ENCODE measurements around the gene LRMDA.

LRMDA gene

GRCh38 chr10:76040107-76040829 lies 608.8 kb downstream of the LRMDA start:
- Histone ChIP-seq H3K27me3 (ENCODE audit: control insufficient read depth, insufficient read depth, low read length) (no peaks in the 10 kb centered on the region), H3K4me1 (ENCODE audit: control insufficient read depth, insufficient read depth, low read length) (no peaks in the 10 kb centered on the region), H3K4me3 (ENCODE audit: low read length) (no peak overlapping the region), H3K36me3 (ENCODE audit: control insufficient read depth, insufficient read depth, low read length) (no peaks in the 10 kb centered on the region), H3K27ac (ENCODE audit: low read length) (no peak overlapping the region), H3K9me3 (ENCODE audit: control insufficient read depth, insufficient read depth, low read length) (no peaks in the 10 kb centered on the region)
- WGBS (ENCODE audit: insufficient coverage, insufficient read length) = no CpG with 5 or more reads among the region's 6 CpGs
- peak; percentile 25 for DNase-seq (ENCODE audit: low read depth, low spot score)

GRCh38 chr10:76040830-76041220 lies 609.4 kb downstream of the LRMDA start:
- WGBS (ENCODE audit: insufficient coverage, insufficient read length) = no CpG with 5 or more reads among the region's 6 CpGs
- no peak for DNase-seq (ENCODE audit: low read depth, low spot score)
- no peaks in the 10 kb centered on the region for H3K27me3 ChIP-seq (ENCODE audit: control insufficient read depth, insufficient read depth, low read length)
- H3K4me1 ChIP-seq (ENCODE audit: control insufficient read depth, insufficient read depth, low read length) = no peaks in the 10 kb centered on the region
- H3K9me3 ChIP-seq (ENCODE audit: control insufficient read depth, insufficient read depth, low read length) = no peaks in the 10 kb centered on the region
- H3K27ac ChIP-seq (ENCODE audit: low read length) = no peak overlapping the region
- no peak overlapping the region for H3K4me3 ChIP-seq (ENCODE audit: low read length)
- H3K36me3 ChIP-seq (ENCODE audit: control insufficient read depth, insufficient read depth, low read length) = no peaks in the 10 kb centered on the region

GRCh38 chr10:76041551-76041950 lies 610.1 kb downstream of the LRMDA start:
- Histone ChIP-seq H3K4me1 (ENCODE audit: control insufficient read depth, insufficient read depth, low read length) (no peaks in the 10 kb centered on the region), H3K9me3 (ENCODE audit: control insufficient read depth, insufficient read depth, low read length) (no peaks in the 10 kb centered on the region), H3K27ac (ENCODE audit: low read length) (no peak overlapping the region), H3K4me3 (ENCODE audit: low read length) (no peak overlapping the region), H3K27me3 (ENCODE audit: control insufficient read depth, insufficient read depth, low read length) (no peaks in the 10 kb centered on the region), H3K36me3 (ENCODE audit: control insufficient read depth, insufficient read depth, low read length) (no peaks in the 10 kb centered on the region)
- DNase-seq (ENCODE audit: low read depth, low spot score) = no peak
- WGBS (ENCODE audit: insufficient coverage, insufficient read length) = no CpG with 5 or more reads among the region's 5 CpGs

- H3K9me3 ChIP-seq (ENCODE audit: control insufficient read depth, insufficient read depth, low read length) = peaks cover 2% of the 10 kb centered on the region; the same call in 1 of the 2 replicates
- H3K27me3 ChIP-seq (ENCODE audit: control insufficient read depth, insufficient read depth, low read length) = no peaks in the 10 kb centered on the region
- WGBS (ENCODE audit: insufficient coverage, insufficient read length) = no CpG with 5 or more reads among the region's 2 CpGs
- no peak overlapping the region for H3K4me3 ChIP-seq (ENCODE audit: low read length)
- no peak overlapping the region for H3K27ac ChIP-seq (ENCODE audit: low read length)
- no peaks in the 10 kb centered on the region for H3K4me1 ChIP-seq (ENCODE audit: control insufficient read depth, insufficient read depth, low read length)
- H3K36me3 ChIP-seq (ENCODE audit: control insufficient read depth, insufficient read depth, low read length) = no peaks in the 10 kb centered on the region
- no peak for DNase-seq (ENCODE audit: low read depth, low spot score)
These were observed 611.8 kb downstream of the LRMDA start for GRCh38 chr10:76043261-76043660.

GRCh38 chr10:76044751-76045150 lies 613.3 kb downstream of the LRMDA start:
- no peaks in the 10 kb centered on the region for H3K36me3 ChIP-seq (ENCODE audit: control insufficient read depth, insufficient read depth, low read length)
- no peak for DNase-seq (ENCODE audit: low read depth, low spot score)
- H3K4me1 ChIP-seq (ENCODE audit: control insufficient read depth, insufficient read depth, low read length) = no peaks in the 10 kb centered on the region
- no peak overlapping the region for H3K27ac ChIP-seq (ENCODE audit: low read length)
- peaks cover 2% of the 10 kb centered on the region; the same call in 1 of the 2 replicates for H3K9me3 ChIP-seq (ENCODE audit: control insufficient read depth, insufficient read depth, low read length)
- H3K27me3 ChIP-seq (ENCODE audit: control insufficient read depth, insufficient read depth, low read length) = no peaks in the 10 kb centered on the region
- no peak overlapping the region for H3K4me3 ChIP-seq (ENCODE audit: low read length)

GRCh38 chr10:76045174-76045573 lies 613.8 kb downstream of the LRMDA start:
- no peak overlapping the region for H3K27ac ChIP-seq (ENCODE audit: low read length)
- H3K4me1 ChIP-seq (ENCODE audit: control insufficient read depth, insufficient read depth, low read length) = no peaks in the 10 kb centered on the region
- no peaks in the 10 kb centered on the region for H3K36me3 ChIP-seq (ENCODE audit: control insufficient read depth, insufficient read depth, low read length)
- no peak overlapping the region for H3K4me3 ChIP-seq (ENCODE audit: low read length)
- H3K9me3 ChIP-seq (ENCODE audit: control insufficient read depth, insufficient read depth, low read length) = peaks cover 2% of the 10 kb centered on the region; the same call in 1 of the 2 replicates
- no peak for DNase-seq (ENCODE audit: low read depth, low spot score)
- H3K27me3 ChIP-seq (ENCODE audit: control insufficient read depth, insufficient read depth, low read length) = no peaks in the 10 kb centered on the region
- WGBS (ENCODE audit: insufficient coverage, insufficient read length) = no CpG with 5 or more reads among the region's 1 CpG

- Histone ChIP-seq H3K4me1 (ENCODE audit: control insufficient read depth, insufficient read depth, low read length) (no peaks in the 10 kb centered on the region), H3K27ac (ENCODE audit: low read length) (no peak overlapping the region), H3K27me3 (ENCODE audit: control insufficient read depth, insufficient read depth, low read length) (no peaks in the 10 kb centered on the region), H3K4me3 (ENCODE audit: low read length) (no peak overlapping the region), H3K9me3 (ENCODE audit: control insufficient read depth, insufficient read depth, low read length) (peaks cover 2% of the 10 kb centered on the region; the same call in 1 of the 2 replicates), H3K36me3 (ENCODE audit: control insufficient read depth, insufficient read depth, low read length) (no peaks in the 10 kb centered on the region)
- no peak for DNase-seq (ENCODE audit: low read depth, low spot score)
- no CpG with 5 or more reads among the region's 3 CpGs for WGBS (ENCODE audit: insufficient coverage, insufficient read length)
These were observed 616.1 kb downstream of the LRMDA start for GRCh38 chr10:76047521-76047920.

GRCh38 chr10:76049581-76050290 lies 618.3 kb downstream of the LRMDA start:
- no CpG with 5 or more reads among the region's 5 CpGs for WGBS (ENCODE audit: insufficient coverage, insufficient read length)
- peaks cover 2% of the 10 kb centered on the region; the same call in 1 of the 2 replicates for H3K9me3 ChIP-seq (ENCODE audit: control insufficient read depth, insufficient read depth, low read length)
- H3K36me3 ChIP-seq (ENCODE audit: control insufficient read depth, insufficient read depth, low read length) = no peaks in the 10 kb centered on the region
- no peak for DNase-seq (ENCODE audit: low read depth, low spot score)
- H3K4me3 ChIP-seq (ENCODE audit: low read length) = no peak overlapping the region
- H3K27me3 ChIP-seq (ENCODE audit: control insufficient read depth, insufficient read depth, low read length) = no peaks in the 10 kb centered on the region
- no peak overlapping the region for H3K27ac ChIP-seq (ENCODE audit: low read length)
- no peaks in the 10 kb centered on the region for H3K4me1 ChIP-seq (ENCODE audit: control insufficient read depth, insufficient read depth, low read length)

- Histone ChIP-seq H3K4me3 (ENCODE audit: low read length) (no peak overlapping the region), H3K27me3 (ENCODE audit: control insufficient read depth, insufficient read depth, low read length) (no peaks in the 10 kb centered on the region), H3K27ac (ENCODE audit: low read length) (no peak overlapping the region), H3K4me1 (ENCODE audit: control insufficient read depth, insufficient read depth, low read length) (no peaks in the 10 kb centered on the region), H3K36me3 (ENCODE audit: control insufficient read depth, insufficient read depth, low read length) (no peaks in the 10 kb centered on the region), H3K9me3 (ENCODE audit: control insufficient read depth, insufficient read depth, low read length) (peaks cover 2% of the 10 kb centered on the region; the same call in 1 of the 2 replicates)
- DNase-seq (ENCODE audit: low read depth, low spot score) = no peak
These were observed 618.8 kb downstream of the LRMDA start for GRCh38 chr10:76050291-76050625.

GRCh38 chr10:76051007-76051936 lies 619.8 kb downstream of the LRMDA start:
- no peaks in the 10 kb centered on the region for H3K27me3 ChIP-seq (ENCODE audit: control insufficient read depth, insufficient read depth, low read length)
- H3K27ac ChIP-seq (ENCODE audit: low read length) = no peak overlapping the region
- H3K4me3 ChIP-seq (ENCODE audit: low read length) = no peak overlapping the region
- 100% methylated on average over 1 of the region's 12 CpGs for WGBS (ENCODE audit: insufficient coverage, insufficient read length)
- no peaks in the 10 kb centered on the region for H3K36me3 ChIP-seq (ENCODE audit: control insufficient read depth, insufficient read depth, low read length)
- peaks cover 2% of the 10 kb centered on the region; the same call in 1 of the 2 replicates for H3K9me3 ChIP-seq (ENCODE audit: control insufficient read depth, insufficient read depth, low read length)
- H3K4me1 ChIP-seq (ENCODE audit: control insufficient read depth, insufficient read depth, low read length) = no peaks in the 10 kb centered on the region
- no peak for DNase-seq (ENCODE audit: low read depth, low spot score)

Measured in iPS DF 6.9 (cell line).